ENCODE measurements around the gene SARDH. TPM values are rescaled to one million over a fixed set of nuclear protein-coding genes. Genes with fewer than 3 reads are reported as not detected.
A peak's percentile ranks its signal among the peaks of the same experiment; 100 is the strongest.

Gene SARDH
- total RNA-seq, 6 experiments from 2014 or later: 67.3 to 183 (median 101) TPM

- DNase-seq: peak; percentile 88 to 91 (median 91)
- WGBS (ENCODE audit: insufficient coverage, low coverage, low lambda C conversion rate, missing lambda C conversion rate): 6% methylated on average over 21 of the region's 46 CpGs
- TF ChIP-seq CTCF (IDR thresholded peaks at IDR 0.05) (no peak), POLR2A (IDR thresholded peaks at IDR 0.05) (no peak)
- Histone ChIP-seq H3K4me1 (peaks cover 0 to 34% (median 16%) of the 10 kb centered on the region in 4 donors), H3K27ac (no peak overlapping the region), H3K36me3 (peaks cover 0 to 12% (median 4%) of the 10 kb centered on the region in 4 donors), H3K4me3 (no peak overlapping the region), H3K27me3 (no peaks in the 10 kb centered on the region), H3K9me3 (no peaks in the 10 kb centered on the region)
- intact Hi-C loops (cut with DNase I): no loop called here
- ATAC-seq: peak; percentile 82 to 89 (median 86)
These were observed 79.4 kb downstream of the SARDH start for GRCh38 chr9:133658442-133659431.

GRCh38 chr9:133657120-133657661 is 81.0 kb downstream of the SARDH start:
- no peaks in the 10 kb centered on the region for H3K27me3 ChIP-seq
- no peak overlapping the region for H3K4me3 ChIP-seq
- WGBS (ENCODE audit: insufficient coverage, low coverage, low lambda C conversion rate, missing lambda C conversion rate): 19% methylated on average over 5 of the region's 13 CpGs
- DNase-seq: no peak
- intact Hi-C loops (cut with DNase I): no loop called here
- TF ChIP-seq CTCF (IDR thresholded peaks at IDR 0.05) (no peak), POLR2A (IDR thresholded peaks at IDR 0.05) (no peak)
- peak in 2 of 4 donors; percentile 1 to 2 for ATAC-seq
- peaks cover 0 to 34% (median 16%) of the 10 kb centered on the region in 4 donors for H3K4me1 ChIP-seq
- H3K27ac ChIP-seq: no peak overlapping the region
- H3K9me3 ChIP-seq: no peaks in the 10 kb centered on the region
- H3K36me3 ChIP-seq: no peaks in the 10 kb centered on the region

- Histone ChIP-seq H3K4me1 (peaks cover 0 to 34% (median 16%) of the 10 kb centered on the region in 4 donors), H3K36me3 (no peaks in the 10 kb centered on the region), H3K27ac (no peak overlapping the region), H3K4me3 (no peak overlapping the region), H3K9me3 (no peaks in the 10 kb centered on the region), H3K27me3 (no peaks in the 10 kb centered on the region)
- ATAC-seq (no peak), DNase-seq (no peak)
- WGBS (ENCODE audit: insufficient coverage, low coverage, low lambda C conversion rate, missing lambda C conversion rate): 47% methylated on average over 17 of the region's 36 CpGs
- TF ChIP-seq CTCF (IDR thresholded peaks at IDR 0.05) (no peak), POLR2A (IDR thresholded peaks at IDR 0.05) (no peak)
- intact Hi-C loops (cut with DNase I): no loop called here
These were observed 81.7 kb downstream of the SARDH start for GRCh38 chr9:133656211-133657119.

- intact Hi-C loops (cut with DNase I): no loop called here
- no peak for ATAC-seq
- 20% methylated on average over 1 of the region's 14 CpGs for WGBS (ENCODE audit: insufficient coverage, low coverage, low lambda C conversion rate, missing lambda C conversion rate)
- Histone ChIP-seq H3K27ac (no peak overlapping the region), H3K27me3 (no peaks in the 10 kb centered on the region), H3K4me3 (no peak overlapping the region), H3K9me3 (no peaks in the 10 kb centered on the region), H3K36me3 (no peaks in the 10 kb centered on the region), H3K4me1 (peaks cover 0 to 33% (median 15%) of the 10 kb centered on the region in 4 donors)
- DNase-seq: no peak
- TF ChIP-seq CTCF (IDR thresholded peaks at IDR 0.05) (no peak), POLR2A (IDR thresholded peaks at IDR 0.05) (no peak)
These were observed 82.5 kb downstream of the SARDH start for GRCh38 chr9:133655701-133656100.

All from right lobe of liver (tissue), 6 donors.